HFFc6 (cell line): Measurements from ENCODE around the gene CAP2. TPM values are rescaled to one million over a fixed set of nuclear protein-coding genes. Genes with fewer than 3 reads are reported as not detected.

ENCODE experiments used
- DNase-seq: peaks from one replicate; pipeline ENCODE4 v3.0.0-alpha.2; 2018
- H3K27ac Mint-ChIP-seq: 2 replicates; pipeline ENCODE4 v1.8.0; 2020; ENCODE audit warnings: mild to moderate bottlenecking, mixed read lengths
- H3K27me3 Mint-ChIP-seq: 2 replicates; pipeline ENCODE4 v1.8.0; 2021; ENCODE audit warnings: mild to moderate bottlenecking, moderate library complexity, mixed read lengths; ENCODE audit not compliant: insufficient read depth
- H3K36me3 Mint-ChIP-seq: 2 replicates; pipeline ENCODE4 v1.8.0; 2021; ENCODE audit warnings: low read depth, mixed read lengths
- H3K4me1 Mint-ChIP-seq: 2 replicates; pipeline ENCODE4 v1.8.0; 2020; ENCODE audit warnings: low read depth, mixed read lengths
- H3K4me3 Mint-ChIP-seq: 2 replicates; pipeline ENCODE4 v1.8.0; 2020; ENCODE audit warnings: mild to moderate bottlenecking, moderate library complexity, mixed read lengths
- H3K9me3 Mint-ChIP-seq: 2 replicates; pipeline ENCODE4 v1.8.0; 2020; ENCODE audit warnings: mild to moderate bottlenecking, mixed read lengths
- total RNA-seq, 6 experiments: library from RNA; stranded (reverse); fragmentation: NEBNext Ultra II Directional; extraction: Animal tissue kit (Norgen Biotek cat#: 25700); gene quantifications; 2 replicates in 1 of 6; 3 replicates in 5 of 6; pipeline ENCODE4 v1.2.3, GENCODE V29; 2021
- TF ChIP-seq, protein P1 (sequence below): fragments of 200-600 bp; sonication (generic); IDR thresholded peaks from 2 replicates; pipeline ENCODE4 v1.5.0; 2021; ENCODE audit warnings: antibody characterized with exemption, mild to moderate bottlenecking

The CAP2 gene
- total RNA-seq, 6 experiments from 2014 or later = 65.1 to 82.3 (median 67.9) TPM

DNA sequence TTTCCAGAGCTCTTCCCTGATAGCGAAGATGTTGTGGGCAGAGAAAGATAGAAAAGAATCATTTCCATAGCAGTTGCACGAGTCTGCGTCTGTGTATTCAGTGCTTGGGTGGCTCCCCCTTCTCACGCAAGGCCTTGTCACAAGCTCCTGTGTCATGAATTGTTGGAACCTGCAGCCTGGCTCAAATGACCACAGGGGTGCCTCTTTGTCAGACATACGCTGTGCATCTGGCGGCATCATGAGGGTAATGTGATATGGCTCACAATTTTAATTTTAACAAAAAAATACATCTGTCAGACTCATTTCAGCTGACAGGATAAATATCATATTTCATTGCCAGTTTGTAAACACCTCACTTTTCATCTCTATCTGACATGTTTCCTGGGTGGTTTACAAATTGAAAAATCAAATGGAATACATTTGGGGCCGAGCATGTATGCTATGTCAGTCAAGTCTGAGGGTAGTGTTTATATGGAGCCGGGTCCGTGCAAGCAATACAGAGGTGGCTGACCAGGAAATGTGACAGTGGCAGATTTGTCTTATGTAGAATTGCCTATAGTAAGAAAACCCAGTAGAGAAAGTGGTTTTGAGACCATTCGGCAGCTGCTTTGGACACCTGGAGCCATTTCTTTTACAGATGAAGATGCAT, 90.9 kb downstream of the CAP2 start:
- Mint-ChIP-seq H3K4me3 (no peak overlapping the region), H3K9me3 (no peaks in the 10 kb centered on the region), H3K27ac (no peak overlapping the region; the same call in 1 of the 2 replicates), H3K36me3 (peaks cover 23% of the 10 kb centered on the region), H3K27me3 (peaks cover 3% of the 10 kb centered on the region), H3K4me1 (no peaks in the 10 kb centered on the region)
- DNase-seq = no peak
- TF ChIP-seq, protein P1, sequence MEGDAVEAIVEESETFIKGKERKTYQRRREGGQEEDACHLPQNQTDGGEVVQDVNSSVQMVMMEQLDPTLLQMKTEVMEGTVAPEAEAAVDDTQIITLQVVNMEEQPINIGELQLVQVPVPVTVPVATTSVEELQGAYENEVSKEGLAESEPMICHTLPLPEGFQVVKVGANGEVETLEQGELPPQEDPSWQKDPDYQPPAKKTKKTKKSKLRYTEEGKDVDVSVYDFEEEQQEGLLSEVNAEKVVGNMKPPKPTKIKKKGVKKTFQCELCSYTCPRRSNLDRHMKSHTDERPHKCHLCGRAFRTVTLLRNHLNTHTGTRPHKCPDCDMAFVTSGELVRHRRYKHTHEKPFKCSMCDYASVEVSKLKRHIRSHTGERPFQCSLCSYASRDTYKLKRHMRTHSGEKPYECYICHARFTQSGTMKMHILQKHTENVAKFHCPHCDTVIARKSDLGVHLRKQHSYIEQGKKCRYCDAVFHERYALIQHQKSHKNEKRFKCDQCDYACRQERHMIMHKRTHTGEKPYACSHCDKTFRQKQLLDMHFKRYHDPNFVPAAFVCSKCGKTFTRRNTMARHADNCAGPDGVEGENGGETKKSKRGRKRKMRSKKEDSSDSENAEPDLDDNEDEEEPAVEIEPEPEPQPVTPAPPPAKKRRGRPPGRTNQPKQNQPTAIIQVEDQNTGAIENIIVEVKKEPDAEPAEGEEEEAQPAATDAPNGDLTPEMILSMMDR = no peak

DNA sequence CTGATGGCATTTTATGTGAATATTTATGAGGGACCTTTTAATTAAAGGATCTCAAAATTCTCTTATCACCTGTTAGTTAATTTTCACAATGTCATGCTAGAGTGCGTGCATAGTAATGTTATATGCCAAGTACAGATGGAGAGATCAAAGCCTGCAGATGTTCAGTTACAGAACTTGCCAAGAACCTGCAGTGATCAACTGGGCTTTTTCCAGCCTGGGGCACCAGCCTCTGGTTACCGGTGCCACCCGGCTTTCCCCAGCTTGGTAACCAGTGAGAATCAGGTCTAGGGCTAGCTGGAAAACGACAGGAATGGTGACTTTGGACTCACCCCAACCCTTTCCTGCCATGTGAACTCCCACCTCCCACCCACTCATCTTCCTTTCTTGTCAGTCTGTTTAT, 91.8 kb downstream of the CAP2 start:
- no peak overlapping the region for H3K4me3 Mint-ChIP-seq
- no peak overlapping the region for H3K27ac Mint-ChIP-seq
- DNase-seq = no peak
- H3K4me1 Mint-ChIP-seq = peaks cover under 1% of the 10 kb centered on the region; the same call in 1 of the 2 replicates
- H3K36me3 Mint-ChIP-seq = peaks cover 25% of the 10 kb centered on the region
- peaks cover 3% of the 10 kb centered on the region for H3K27me3 Mint-ChIP-seq
- TF ChIP-seq, protein P1 = no peak
- H3K9me3 Mint-ChIP-seq = no peaks in the 10 kb centered on the region

DNA sequence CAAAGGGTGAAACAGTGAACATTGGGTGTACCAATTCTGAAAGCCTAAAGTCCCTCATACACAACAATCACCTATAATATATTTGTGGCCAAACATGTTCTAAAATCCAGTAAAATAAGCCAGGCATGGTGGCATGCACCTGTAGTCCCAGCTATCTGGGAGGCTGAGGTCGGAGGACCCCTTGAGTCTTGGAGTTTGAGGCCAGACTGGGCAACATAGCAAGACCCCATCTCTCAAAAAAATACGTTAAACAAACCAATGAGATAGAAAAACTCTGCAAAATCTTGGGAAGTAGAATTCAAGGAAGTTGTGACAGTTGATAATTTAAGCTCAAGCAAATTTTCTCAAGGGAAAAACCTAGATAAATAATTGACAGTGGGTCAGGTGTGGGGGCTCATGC, 92.6 kb downstream of the CAP2 start:
- H3K27me3 Mint-ChIP-seq = peaks cover 3% of the 10 kb centered on the region
- no peak overlapping the region for H3K27ac Mint-ChIP-seq
- no peaks in the 10 kb centered on the region for H3K9me3 Mint-ChIP-seq
- H3K36me3 Mint-ChIP-seq = peaks cover 30% of the 10 kb centered on the region
- peaks cover 8% of the 10 kb centered on the region for H3K4me1 Mint-ChIP-seq
- no peak for DNase-seq
- TF ChIP-seq, protein P1 = no peak
- H3K4me3 Mint-ChIP-seq = no peak overlapping the region

DNA sequence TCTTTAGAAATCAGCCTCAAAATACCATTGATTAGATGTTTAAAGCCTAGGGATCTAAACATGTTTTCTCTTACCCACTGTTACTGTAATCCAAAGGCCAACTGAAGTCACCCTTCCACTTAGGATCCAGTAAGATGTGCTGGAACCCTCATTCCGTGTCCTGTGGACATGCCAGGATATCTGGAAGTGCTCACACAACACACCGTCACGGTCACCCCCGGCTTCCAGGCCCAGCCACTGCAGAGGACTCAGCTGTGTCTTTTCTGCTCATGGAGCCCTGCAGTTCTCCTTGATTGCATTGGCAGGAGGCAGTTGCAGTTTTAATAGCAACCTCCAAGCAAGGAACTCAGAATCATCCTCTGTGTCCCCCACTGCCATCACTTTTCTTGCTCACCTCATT, 93.3 kb downstream of the CAP2 start:
- no peak overlapping the region for H3K27ac Mint-ChIP-seq
- H3K9me3 Mint-ChIP-seq = no peaks in the 10 kb centered on the region
- peaks cover 3% of the 10 kb centered on the region for H3K27me3 Mint-ChIP-seq
- H3K36me3 Mint-ChIP-seq = peaks cover 37% of the 10 kb centered on the region
- no peak overlapping the region for H3K4me3 Mint-ChIP-seq
- TF ChIP-seq, protein P1 = no peak
- peaks cover 16% of the 10 kb centered on the region for H3K4me1 Mint-ChIP-seq
- DNase-seq = no peak

DNA sequence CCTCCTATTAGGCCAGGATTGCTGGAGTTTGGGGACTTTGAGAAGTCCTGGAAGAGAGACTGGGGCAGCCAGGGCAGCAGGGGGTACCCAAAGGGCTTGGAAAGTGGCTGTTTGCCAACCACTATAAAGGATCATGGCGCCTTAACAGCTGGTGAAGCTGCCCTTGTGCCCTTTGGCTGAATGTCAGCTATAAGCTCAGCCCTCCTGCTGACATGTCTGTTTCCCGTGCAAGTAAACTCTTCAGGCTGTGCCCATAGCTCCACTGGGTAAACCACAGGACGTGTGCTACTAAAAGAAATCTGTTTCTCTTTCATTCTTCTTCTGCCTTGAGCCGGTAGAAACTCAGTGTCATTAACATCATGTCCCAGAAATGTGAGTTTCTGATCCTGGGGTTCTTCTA, 97.3 kb downstream of the CAP2 start:
- Mint-ChIP-seq H3K27me3 (no peaks in the 10 kb centered on the region; the same call in none of the 2 replicates), H3K9me3 (no peaks in the 10 kb centered on the region), H3K36me3 (peaks cover 55% of the 10 kb centered on the region), H3K4me1 (peaks cover 48% of the 10 kb centered on the region), H3K27ac (peak overlapping the region; percentile 33; the same call in 1 of the 2 replicates), H3K4me3 (no peak overlapping the region)
- TF ChIP-seq, protein P1 = no peak
- no peak for DNase-seq
